ENCODE results near the gene PPP1R12B. TPM values are rescaled to one million over a fixed set of nuclear protein-coding genes. Genes with fewer than 3 reads are reported as not detected.

PPP1R12B gene
- total RNA-seq: 121 TPM

GRCh38 chr1:202348509-202349205 lies at the start of gene PPP1R12B:
TSS of gene PPP1R12B (plus strand) at chr1:202348699. CDS start at chr1:202348852, 153 bp downstream.

Other genes with a start within 250 kb of the PPP1R12B start
- 0.88 TPM for gene GPR37L1, start 225.8 kb upstream of the PPP1R12B start, total RNA-seq
- gene ARL8A, start 204.0 kb upstream of the PPP1R12B start, total RNA-seq: 36.2 TPM
- gene PTPN7, start 188.1 kb upstream of the PPP1R12B start, total RNA-seq: 1.3 TPM
- 3.6 TPM for gene LGR6, start 154.9 kb upstream of the PPP1R12B start, total RNA-seq
- 16.9 TPM for gene UBE2T, start 6.8 kb upstream of the PPP1R12B start, total RNA-seq

Measured in camera-type eye (tissue), 1 donor.